Panc1 (cell line): ENCODE measurements around the gene PCLO. TPM values are rescaled to one million over a fixed set of nuclear protein-coding genes. Genes with fewer than 3 reads are reported as not detected.

Experiments
- ATAC-seq: fragments of 200-7000 bp; cut with Tn5 transposase; 2 replicates; pipeline ENCODE4 v1.9.1; 2020; ENCODE audit warnings: mild to moderate bottlenecking, moderate library complexity
- BruUV-seq: library from RNA; stranded (reverse); fragments of 400-500 nt; replicated peaks from 2 replicates; lab custom pipeline; 2021; lab: Mats Ljungman, UMichigan
- CTCF ChIA-PET: fragments of 300-600 bp; sonication (Branson Sonifier 250); formaldehyde crosslinking; loops from one replicate; lab custom pipeline; 2022; ENCODE audit warnings: antibody characterized with exemption; lab: Charles Lee
- POLR2A ChIA-PET: fragments of 300-600 bp; sonication (Branson Sonifier 250); formaldehyde crosslinking; loops from one replicate; lab custom pipeline; 2022; ENCODE audit warnings: antibody characterized with exemption; lab: Charles Lee
- DNase-seq: peaks from one replicate; pipeline ENCODE4 v3.0.0-alpha.2; 2010; ENCODE audit warnings: low read depth, low spot score
- H3K27ac ChIP-seq: 2 replicates; pipeline ENCODE4 v1.5.1; 2011; ENCODE audit warnings: mild to moderate bottlenecking, low read length, inconsistent platforms
- H3K27me3 ChIP-seq: fragments of 200-500 bp; sonication (Bioruptor generic); 2 replicates; pipeline ENCODE4 v1.6.0; 2014; ENCODE audit warnings: low read length, inconsistent platforms; ENCODE audit not compliant: control insufficient read depth, insufficient read depth
- H3K36me3 ChIP-seq: fragments of 200-500 bp; sonication (Bioruptor generic); 2 replicates; pipeline ENCODE4 v1.5.1; 2014; ENCODE audit warnings: inconsistent platforms, mild to moderate bottlenecking, low read length, moderate library complexity; ENCODE audit not compliant: control insufficient read depth, insufficient read depth
- H3K4me1 ChIP-seq: 2 replicates; pipeline ENCODE4 v1.5.1; 2011; ENCODE audit warnings: inconsistent platforms, mild to moderate bottlenecking, low read length, moderate library complexity; ENCODE audit not compliant: control insufficient read depth, insufficient read depth
- H3K4me3 ChIP-seq, 2 experiments: 2 replicates each; pipeline ENCODE4 v1.5.1; 2011 to 2012; ENCODE audit warnings: low read depth in 2 of 2, low read length in 2 of 2, mild to moderate bottlenecking in 2 of 2, inconsistent platforms in 1 of 2, moderate library complexity in 1 of 2
- H3K9me3 ChIP-seq: fragments of 200-500 bp; sonication (Bioruptor generic); 2 replicates; pipeline ENCODE4 v1.5.1; 2014; ENCODE audit warnings: low read depth, mild to moderate bottlenecking, inconsistent platforms, low read length, moderate library complexity; ENCODE audit not compliant: control insufficient read depth, insufficient read depth
- CTCF ChIP-seq: fragments of 450-650 bp; IDR thresholded peaks from 2 replicates; pipeline ENCODE4 v1.5.1; 2017; ENCODE audit warnings: mild to moderate bottlenecking
- POLR2AphosphoS5 ChIP-seq: IDR thresholded peaks from 2 replicates; pipeline ENCODE4 v1.6.1; 2012; ENCODE audit warnings: mild to moderate bottlenecking, low read depth, low read length, moderate library complexity
- REST ChIP-seq, 2 experiments: IDR thresholded peaks; 2 replicates each; pipeline ENCODE4 v1.6.1; 2011 to 2012; ENCODE audit warnings: low read depth in 2 of 2, control low read depth in 1 of 2, low read length in 1 of 2, mild to moderate bottlenecking in 1 of 2, moderate library complexity in 1 of 2; ENCODE audit not compliant: insufficient read depth in 1 of 2
- SIN3A ChIP-seq: IDR thresholded peaks from 2 replicates; pipeline ENCODE4 v1.6.1; 2012; ENCODE audit warnings: low read depth, mild to moderate bottlenecking, low read length, moderate library complexity, borderline replicate concordance; ENCODE audit not compliant: insufficient read depth
- TCF7L2 ChIP-seq: IDR thresholded peaks from 2 replicates; pipeline ENCODE4 v1.6.1; 2011; ENCODE audit warnings: mild to moderate bottlenecking, low read depth, low read length, inconsistent platforms
- in situ Hi-C: cut with HindIII; loops from 2 replicates; pipeline ENCODE4 v1.10.0; 2016; ENCODE audit warnings: low sequenced_read_pairs, low pct_unique_long_range_greater_than_20kb
- intact Hi-C: fragments of 100-400 bp; cut with micrococcal nuclease; formaldehyde crosslinking; loops from one replicate; pipeline ENCODE4 v1.10.0; 2022; ENCODE audit not compliant: unreplicated experiment
- total RNA-seq: library from RNA; stranded (reverse); gene quantifications from one replicate; pipeline ENCODE4 v1.2.1, GENCODE V29; 2021; ENCODE audit not compliant: unreplicated experiment

Gene PCLO
- total RNA-seq, 1 experiment from 2014 or later = 1.1 TPM

GRCh38 chr7:82715344-82715743 lies 447.3 kb downstream of the PCLO start:
- no peak overlapping the region for H3K4me3 ChIP-seq
- H3K36me3 ChIP-seq = no peaks in the 10 kb centered on the region
- TF ChIP-seq REST (IDR thresholded peaks at IDR 0.05; ENCODE audit: insufficient read depth in 1 of 2, low read depth in 2 of 2, low read length in 1 of 2) = no peak
- no peak for TF ChIP-seq SIN3A
- TF ChIP-seq CTCF = no peak
- no peak for TF ChIP-seq TCF7L2
- TF ChIP-seq POLR2AphosphoS5 = no peak
- intact Hi-C loops (no loop called here), in situ Hi-C loops (no loop called here)
- ChIA-PET CTCF (no interaction called here), POLR2A (no interaction called here)
- DNase-seq (no peak), ATAC-seq (no peak)
- no peaks in the 10 kb centered on the region for H3K27me3 ChIP-seq
- H3K27ac ChIP-seq = no peak overlapping the region
- no peaks in the 10 kb centered on the region for H3K4me1 ChIP-seq
- H3K9me3 ChIP-seq = no peaks in the 10 kb centered on the region
- no TSS peak for BruUV-seq

GRCh38 chr7:82714883-82715282 lies 447.8 kb downstream of the PCLO start:
- intact Hi-C loops = no loop called here
- H3K9me3 ChIP-seq = no peaks in the 10 kb centered on the region
- no peak overlapping the region for H3K4me3 ChIP-seq
- TF ChIP-seq TCF7L2 (no peak), SIN3A (no peak), POLR2AphosphoS5 (no peak), CTCF (no peak), REST (IDR thresholded peaks at IDR 0.05; ENCODE audit: insufficient read depth in 1 of 2, low read depth in 2 of 2, low read length in 1 of 2) (no peak)
- no peaks in the 10 kb centered on the region for H3K4me1 ChIP-seq
- in situ Hi-C loops = no loop called here
- no TSS peak for BruUV-seq
- ChIA-PET CTCF (no interaction called here), POLR2A (no interaction called here)
- no peak for ATAC-seq
- no peak overlapping the region for H3K27ac ChIP-seq
- DNase-seq = no peak
- H3K27me3 ChIP-seq = no peaks in the 10 kb centered on the region
- no peaks in the 10 kb centered on the region for H3K36me3 ChIP-seq
